ENCODE results near the gene ZNF329. TPM values are rescaled to one million over a fixed set of nuclear protein-coding genes. Genes with fewer than 3 reads are reported as not detected.

Gene ZNF329
- total RNA-seq, 2 experiments from 2014 or later = 4.0 to 4.6 TPM

- peaks cover 19% of the 10 kb centered on the region for H3K9me3 Mint-ChIP-seq (ENCODE audit: low read depth)
Measured at GRCh38 chr19:58097781-58098681, 52.6 kb downstream of the ZNF329 start, which contains the start of gene ZSCAN18. ZSCAN18 (minus strand) TSS chr19:58098231; CDS start chr19:58090267, 7,964 bp downstream.

GRCh38 chr19:58097349-58097748 is 53.2 kb downstream of the ZNF329 start:
- no peaks in the 10 kb centered on the region for H3K27me3 Mint-ChIP-seq
- H3K4me3 Mint-ChIP-seq = peak overlapping the region; percentile 43
- peaks cover 16% of the 10 kb centered on the region for H3K9me3 Mint-ChIP-seq (ENCODE audit: low read depth)
- ATAC-seq (no peak), DNase-seq (no peak)
- CTCF ChIA-PET = no interaction called here
- H3K27ac Mint-ChIP-seq = no peak overlapping the region
- peaks cover 15% of the 10 kb centered on the region for H3K36me3 Mint-ChIP-seq
- H3K4me1 Mint-ChIP-seq = peaks cover 9% of the 10 kb centered on the region

More at GRCh38 chr19:58097781-58098681, 52.6 kb downstream of the ZNF329 start, which contains the start of gene ZSCAN18:
- Mint-ChIP-seq H3K4me1 (peaks cover 9% of the 10 kb centered on the region), H3K27ac (peak within 1 kb of the TSS; percentile 92), H3K4me3 (peak within 1 kb of the TSS; percentile 75), H3K36me3 (peaks cover 15% of the 10 kb centered on the region), H3K27me3 (no peaks in the 10 kb centered on the region)
- CTCF ChIA-PET = no interaction called here
- DNase-seq (peak; percentile 96), ATAC-seq (peak; percentile 98)

GRCh38 chr19:58096884-58097283 is 53.7 kb downstream of the ZNF329 start:
- Mint-ChIP-seq H3K27ac (peak overlapping the region; percentile 14), H3K9me3 (ENCODE audit: low read depth) (peaks cover 15% of the 10 kb centered on the region), H3K36me3 (peaks cover 17% of the 10 kb centered on the region), H3K27me3 (no peaks in the 10 kb centered on the region), H3K4me1 (peaks cover 9% of the 10 kb centered on the region), H3K4me3 (peak overlapping the region; percentile 43)
- CTCF ChIA-PET = no interaction called here
- ATAC-seq = no peak
- no peak for DNase-seq

GRCh38 chr19:58095328-58095727 is 55.3 kb downstream of the ZNF329 start:
- CTCF ChIA-PET = interaction anchor here (0.6 kb wide), 1 partner anchor 802 kb away, joined by 3 read pairs; no protein-coding TSS in a partner anchor
- H3K4me1 Mint-ChIP-seq = peaks cover 9% of the 10 kb centered on the region
- no peak overlapping the region for H3K4me3 Mint-ChIP-seq
- H3K27ac Mint-ChIP-seq = no peak overlapping the region
- no peaks in the 10 kb centered on the region for H3K27me3 Mint-ChIP-seq
- DNase-seq (no peak), ATAC-seq (no peak)
- peaks cover 19% of the 10 kb centered on the region for H3K36me3 Mint-ChIP-seq
- peaks cover 17% of the 10 kb centered on the region for H3K9me3 Mint-ChIP-seq (ENCODE audit: low read depth)

GRCh38 chr19:58093071-58093470 is 57.5 kb downstream of the ZNF329 start:
- H3K27me3 Mint-ChIP-seq = no peaks in the 10 kb centered on the region
- no peak for DNase-seq
- H3K27ac Mint-ChIP-seq = no peak overlapping the region
- peaks cover 3% of the 10 kb centered on the region for H3K4me1 Mint-ChIP-seq
- H3K9me3 Mint-ChIP-seq (ENCODE audit: low read depth) = peaks cover 20% of the 10 kb centered on the region
- ATAC-seq = no peak
- H3K36me3 Mint-ChIP-seq = peaks cover 29% of the 10 kb centered on the region
- H3K4me3 Mint-ChIP-seq = no peak overlapping the region
- CTCF ChIA-PET = no interaction called here

GRCh38 chr19:58091251-58091995 is 59.2 kb downstream of the ZNF329 start:
- H3K36me3 Mint-ChIP-seq = peaks cover 34% of the 10 kb centered on the region
- CTCF ChIA-PET = no interaction called here
- H3K27ac Mint-ChIP-seq = no peak overlapping the region
- DNase-seq (no peak), ATAC-seq (no peak)
- H3K9me3 Mint-ChIP-seq (ENCODE audit: low read depth) = peaks cover 18% of the 10 kb centered on the region
- no peaks in the 10 kb centered on the region for H3K4me1 Mint-ChIP-seq
- H3K4me3 Mint-ChIP-seq = no peak overlapping the region
- no peaks in the 10 kb centered on the region for H3K27me3 Mint-ChIP-seq

- no peaks in the 10 kb centered on the region for H3K27me3 Mint-ChIP-seq
- H3K9me3 Mint-ChIP-seq (ENCODE audit: low read depth) = peaks cover 15% of the 10 kb centered on the region
- H3K4me1 Mint-ChIP-seq = no peaks in the 10 kb centered on the region
- peaks cover 34% of the 10 kb centered on the region for H3K36me3 Mint-ChIP-seq
- CTCF ChIA-PET = no interaction called here
- no peak overlapping the region for H3K4me3 Mint-ChIP-seq
- no peak for DNase-seq
- no peak overlapping the region for H3K27ac Mint-ChIP-seq
- no peak for ATAC-seq
Measured at GRCh38 chr19:58089846-58090245, 60.7 kb downstream of the ZNF329 start.

GRCh38 chr19:58088521-58089052 is 62.0 kb downstream of the ZNF329 start:
- Mint-ChIP-seq H3K27ac (no peak overlapping the region), H3K4me3 (no peak overlapping the region), H3K27me3 (no peaks in the 10 kb centered on the region), H3K9me3 (ENCODE audit: low read depth) (peaks cover 19% of the 10 kb centered on the region), H3K36me3 (peaks cover 38% of the 10 kb centered on the region), H3K4me1 (no peaks in the 10 kb centered on the region)
- ATAC-seq (no peak), DNase-seq (no peak)
- CTCF ChIA-PET = no interaction called here

GRCh38 chr19:58086825-58087710 is 63.5 kb downstream of the ZNF329 start:
- Mint-ChIP-seq H3K9me3 (ENCODE audit: low read depth) (peaks cover 16% of the 10 kb centered on the region), H3K27ac (no peak overlapping the region), H3K4me1 (no peaks in the 10 kb centered on the region), H3K4me3 (no peak overlapping the region), H3K27me3 (no peaks in the 10 kb centered on the region), H3K36me3 (peaks cover 37% of the 10 kb centered on the region)
- ATAC-seq = no peak
- CTCF ChIA-PET = no interaction called here
- no peak for DNase-seq

- Mint-ChIP-seq H3K4me3 (no peak overlapping the region), H3K27me3 (no peaks in the 10 kb centered on the region), H3K4me1 (no peaks in the 10 kb centered on the region), H3K27ac (no peak overlapping the region), H3K9me3 (ENCODE audit: low read depth) (peaks cover 21% of the 10 kb centered on the region), H3K36me3 (peaks cover 34% of the 10 kb centered on the region)
- ATAC-seq (no peak), DNase-seq (no peak)
- CTCF ChIA-PET = no interaction called here
Measured at GRCh38 chr19:58085348-58085875, 65.2 kb downstream of the ZNF329 start.

GRCh38 chr19:58084596-58085347 is 65.8 kb downstream of the ZNF329 start:
- H3K4me3 Mint-ChIP-seq = no peak overlapping the region
- H3K9me3 Mint-ChIP-seq (ENCODE audit: low read depth) = peaks cover 25% of the 10 kb centered on the region
- ATAC-seq (no peak), DNase-seq (no peak)
- peaks cover 30% of the 10 kb centered on the region for H3K36me3 Mint-ChIP-seq
- CTCF ChIA-PET = no interaction called here
- no peaks in the 10 kb centered on the region for H3K4me1 Mint-ChIP-seq
- no peaks in the 10 kb centered on the region for H3K27me3 Mint-ChIP-seq
- H3K27ac Mint-ChIP-seq = no peak overlapping the region

GRCh38 chr19:58083021-58083420 is 67.6 kb downstream of the ZNF329 start:
- Mint-ChIP-seq H3K27ac (no peak overlapping the region), H3K9me3 (ENCODE audit: low read depth) (peaks cover 21% of the 10 kb centered on the region)
- CTCF ChIA-PET = no interaction called here

More at GRCh38 chr19:58083021-58083420, 67.6 kb downstream of the ZNF329 start:
- H3K36me3 Mint-ChIP-seq = peaks cover 22% of the 10 kb centered on the region
- DNase-seq (no peak), ATAC-seq (no peak)
- H3K4me3 Mint-ChIP-seq = no peak overlapping the region
- H3K4me1 Mint-ChIP-seq = no peaks in the 10 kb centered on the region
- no peaks in the 10 kb centered on the region for H3K27me3 Mint-ChIP-seq
